ENCODE data around the gene GRIK2. TPM values are rescaled to one million over a fixed set of nuclear protein-coding genes. Genes with fewer than 3 reads are reported as not detected.

Gene GRIK2
- polyA plus RNA-seq, 1 experiment = 12.8 TPM

DNA sequence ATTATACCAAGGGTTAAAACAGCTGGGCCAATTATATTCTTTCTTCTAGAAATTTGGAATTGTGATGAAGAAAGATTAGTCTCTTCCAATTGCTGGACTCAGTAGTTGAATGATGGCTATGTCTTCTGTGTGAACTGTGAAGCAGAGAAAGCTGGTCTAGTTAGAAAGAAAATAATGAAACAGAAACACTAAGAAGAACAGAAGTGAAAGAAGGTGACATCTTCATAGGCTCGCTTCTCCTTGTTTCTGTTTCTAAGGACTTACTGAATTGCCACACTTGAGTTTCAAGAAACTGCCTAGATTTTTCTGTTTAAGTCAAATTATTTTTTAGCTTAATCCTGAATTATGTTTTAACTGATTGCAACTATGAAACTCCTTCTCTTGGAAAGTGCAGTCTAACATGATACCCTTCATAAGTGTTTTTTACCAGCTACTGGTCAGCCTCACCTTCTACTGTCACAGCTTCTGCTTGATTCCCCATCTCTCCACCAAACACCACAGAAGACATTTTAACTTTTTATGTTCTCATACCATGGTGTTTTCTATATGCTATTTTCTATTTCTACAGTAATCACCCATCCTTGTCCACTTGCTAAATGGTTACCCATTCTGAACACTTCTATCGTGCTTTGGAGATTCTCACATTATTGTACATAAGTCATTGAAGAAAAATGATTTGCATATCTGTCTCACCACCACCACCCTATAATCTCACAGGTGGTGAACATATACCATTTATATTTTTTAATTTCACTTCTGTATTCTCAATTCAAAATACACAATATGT, 268.8 kb downstream of the GRIK2 start:
- TF ChIP-seq, protein P1, sequence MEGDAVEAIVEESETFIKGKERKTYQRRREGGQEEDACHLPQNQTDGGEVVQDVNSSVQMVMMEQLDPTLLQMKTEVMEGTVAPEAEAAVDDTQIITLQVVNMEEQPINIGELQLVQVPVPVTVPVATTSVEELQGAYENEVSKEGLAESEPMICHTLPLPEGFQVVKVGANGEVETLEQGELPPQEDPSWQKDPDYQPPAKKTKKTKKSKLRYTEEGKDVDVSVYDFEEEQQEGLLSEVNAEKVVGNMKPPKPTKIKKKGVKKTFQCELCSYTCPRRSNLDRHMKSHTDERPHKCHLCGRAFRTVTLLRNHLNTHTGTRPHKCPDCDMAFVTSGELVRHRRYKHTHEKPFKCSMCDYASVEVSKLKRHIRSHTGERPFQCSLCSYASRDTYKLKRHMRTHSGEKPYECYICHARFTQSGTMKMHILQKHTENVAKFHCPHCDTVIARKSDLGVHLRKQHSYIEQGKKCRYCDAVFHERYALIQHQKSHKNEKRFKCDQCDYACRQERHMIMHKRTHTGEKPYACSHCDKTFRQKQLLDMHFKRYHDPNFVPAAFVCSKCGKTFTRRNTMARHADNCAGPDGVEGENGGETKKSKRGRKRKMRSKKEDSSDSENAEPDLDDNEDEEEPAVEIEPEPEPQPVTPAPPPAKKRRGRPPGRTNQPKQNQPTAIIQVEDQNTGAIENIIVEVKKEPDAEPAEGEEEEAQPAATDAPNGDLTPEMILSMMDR (IDR thresholded peaks at IDR 0.05; ENCODE audit: low read depth, low read length) = no peak
- DNase-seq (ENCODE audit: low read depth, low spot score) = no peak
- H3K27ac ChIP-seq (ENCODE audit: low read depth, low read length) = no peak overlapping the region
- no peak overlapping the region for H3K4me3 ChIP-seq (ENCODE audit: low read depth, low read length)
- POLR2A ChIA-PET = no interaction called here
- no peaks in the 10 kb centered on the region for H3K27me3 ChIP-seq (ENCODE audit: control insufficient read depth, insufficient read depth, low read length)
- CTCF ChIA-PET = no interaction called here
- 0 out of 2 replicates have a peak, but pooled peaks cover 4% of the 10 kb centered on the region for H3K9me3 ChIP-seq (ENCODE audit: control insufficient read depth, insufficient read depth, low read length)

DNA sequence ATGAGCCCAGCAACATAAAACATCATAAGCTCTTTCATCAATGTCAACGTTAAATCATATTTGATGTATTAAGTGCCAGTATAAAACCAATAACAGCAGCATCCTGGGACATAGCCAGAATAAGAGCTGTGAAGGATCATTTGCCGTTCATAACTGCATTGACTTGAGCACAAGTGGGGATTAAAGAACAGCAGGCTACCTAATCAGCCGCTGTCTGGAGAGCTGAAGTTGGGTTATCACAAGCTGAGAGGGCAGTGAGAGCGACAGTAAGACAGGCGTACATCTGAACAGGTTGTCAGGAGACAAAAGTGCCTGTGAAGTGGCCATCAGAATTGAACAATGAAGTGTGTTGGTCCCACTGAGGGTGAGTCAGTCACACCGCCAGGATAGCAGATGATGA, 269.6 kb downstream of the GRIK2 start:
- TF ChIP-seq, protein P1 (IDR thresholded peaks at IDR 0.05; ENCODE audit: low read depth, low read length) = no peak
- Histone ChIP-seq H3K4me3 (ENCODE audit: low read depth, low read length) (no peak overlapping the region), H3K27ac (ENCODE audit: low read depth, low read length) (no peak overlapping the region), H3K9me3 (ENCODE audit: control insufficient read depth, insufficient read depth, low read length) (0 out of 2 replicates have a peak, but pooled peaks cover 4% of the 10 kb centered on the region), H3K27me3 (ENCODE audit: control insufficient read depth, insufficient read depth, low read length) (no peaks in the 10 kb centered on the region)
- ChIA-PET POLR2A (no interaction called here), CTCF (no interaction called here)
- no peak for DNase-seq (ENCODE audit: low read depth, low spot score)

DNA sequence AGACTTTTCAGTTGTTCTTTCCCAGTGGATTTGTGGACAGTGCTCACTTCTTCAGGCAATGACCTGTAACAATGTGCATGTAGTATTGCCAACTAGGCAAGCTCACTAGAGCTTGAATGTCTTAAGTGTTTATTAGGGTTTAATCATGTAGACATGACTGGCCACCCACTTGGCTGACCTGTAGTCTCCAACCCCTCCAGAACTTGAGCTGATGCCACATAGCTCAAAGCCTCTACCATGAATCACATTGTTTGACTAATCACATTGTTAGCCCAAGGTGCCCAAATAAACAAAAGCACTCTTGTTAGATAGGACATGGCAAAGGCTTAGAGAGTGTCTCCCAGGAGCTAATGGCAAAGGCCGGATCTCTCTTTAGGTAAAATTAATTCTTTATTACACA, 272.7 kb downstream of the GRIK2 start:
- CTCF ChIA-PET = no interaction called here
- Histone ChIP-seq H3K4me3 (ENCODE audit: low read depth, low read length) (no peak overlapping the region), H3K27ac (ENCODE audit: low read depth, low read length) (no peak overlapping the region), H3K27me3 (ENCODE audit: control insufficient read depth, insufficient read depth, low read length) (no peaks in the 10 kb centered on the region), H3K9me3 (ENCODE audit: control insufficient read depth, insufficient read depth, low read length) (0 out of 2 replicates have a peak, but pooled peaks cover under 1% of the 10 kb centered on the region)
- DNase-seq (ENCODE audit: low read depth, low spot score) = peak; percentile 16
- TF ChIP-seq, protein P1 (IDR thresholded peaks at IDR 0.05; ENCODE audit: low read depth, low read length) = no peak
- POLR2A ChIA-PET = no interaction called here

DNA sequence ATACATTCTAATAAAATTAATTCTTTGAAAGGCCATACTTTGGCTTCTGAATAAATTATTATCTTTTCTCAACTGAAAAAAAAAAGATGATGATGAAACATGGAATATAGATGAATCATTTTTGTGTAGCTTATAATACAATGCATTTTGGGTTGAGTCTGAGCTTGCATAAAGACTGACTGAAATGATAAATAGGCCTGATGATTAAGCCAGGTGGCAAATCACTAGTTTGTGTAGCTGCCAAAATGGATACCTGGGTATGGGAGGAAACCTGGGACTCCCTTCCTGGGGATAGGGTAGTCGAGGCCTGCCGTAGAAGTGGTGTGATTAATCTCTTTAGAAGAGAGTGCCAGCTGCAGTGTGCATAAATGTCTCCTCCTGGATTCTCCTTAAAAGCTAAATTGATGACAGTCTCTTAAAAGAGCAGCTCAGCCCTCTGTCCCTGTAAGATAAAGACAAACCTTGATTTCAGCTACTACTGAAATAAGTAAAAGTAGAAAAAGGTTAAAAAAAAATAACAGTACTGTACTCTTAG, 275.1 kb downstream of the GRIK2 start:
- ChIA-PET CTCF (interaction anchor here (0.8 to 1.2 kb wide), 2 partner anchors 9 to 65 kb away, joined by 3 read pairs; no protein-coding TSS in a partner anchor), POLR2A (no interaction called here)
- no peak for DNase-seq (ENCODE audit: low read depth, low spot score)
- H3K27ac ChIP-seq (ENCODE audit: low read depth, low read length) = no peak overlapping the region
- no peaks in the 10 kb centered on the region for H3K9me3 ChIP-seq (ENCODE audit: control insufficient read depth, insufficient read depth, low read length)
- TF ChIP-seq, protein P1 (IDR thresholded peaks at IDR 0.05; ENCODE audit: low read depth, low read length) = no peak
- H3K4me3 ChIP-seq (ENCODE audit: low read depth, low read length) = no peak overlapping the region
- no peaks in the 10 kb centered on the region for H3K27me3 ChIP-seq (ENCODE audit: control insufficient read depth, insufficient read depth, low read length)

DNA sequence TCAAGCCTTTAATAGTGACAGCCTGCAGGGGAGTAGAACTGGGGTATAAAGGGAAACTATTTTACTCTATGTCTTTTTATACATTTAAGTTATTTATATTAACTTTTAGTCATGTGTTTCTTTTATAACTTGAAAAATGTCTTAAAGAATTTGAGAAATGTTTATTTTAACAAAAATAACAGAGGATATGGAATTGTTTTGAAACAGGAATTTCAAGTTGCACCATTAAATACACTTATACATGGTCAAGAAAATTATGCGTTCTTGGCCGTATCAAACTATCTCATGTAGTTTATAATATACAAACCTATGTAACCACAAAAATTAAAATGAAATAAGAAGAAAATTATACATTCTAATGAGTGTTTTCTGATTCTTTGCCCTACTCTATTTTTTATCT, 282.7 kb downstream of the GRIK2 start:
- H3K9me3 ChIP-seq (ENCODE audit: control insufficient read depth, insufficient read depth, low read length) = no peaks in the 10 kb centered on the region
- H3K27ac ChIP-seq (ENCODE audit: low read depth, low read length) = no peak overlapping the region
- no peaks in the 10 kb centered on the region for H3K27me3 ChIP-seq (ENCODE audit: control insufficient read depth, insufficient read depth, low read length)
- no peak for DNase-seq (ENCODE audit: low read depth, low spot score)
- CTCF ChIA-PET = interaction anchor here (0.6 to 1.0 kb wide), 2 partner anchors 8 to 282 kb away, joined by 3 to 4 read pairs; no protein-coding TSS in a partner anchor
- TF ChIP-seq, protein P1 (IDR thresholded peaks at IDR 0.05; ENCODE audit: low read depth, low read length) = no peak
- no peak overlapping the region for H3K4me3 ChIP-seq (ENCODE audit: low read depth, low read length)
- POLR2A ChIA-PET = no interaction called here
